HUES48 (cell line): Measurements from ENCODE around the gene PITPNM1.
A peak's percentile ranks its signal among the peaks of the same experiment; 100 is the strongest.
"Not testable (repeated sequence)": the region's sequence is repeated elsewhere in the genome, so short reads cannot be mapped to it uniquely, and the experiment has no call there.

ENCODE experiments used
- H3K27ac ChIP-seq: one replicate; pipeline ENCODE4 v1.7.0; 2013; ENCODE audit warnings: low read depth, low read length, inconsistent platforms
- H3K27me3 ChIP-seq: 2 replicates; pipeline ENCODE4 v1.6.1; 2013; ENCODE audit warnings: mild to moderate bottlenecking, low read length; ENCODE audit not compliant: control insufficient read depth, insufficient read depth
- H3K36me3 ChIP-seq: 2 replicates; pipeline ENCODE4 v1.6.1; 2013; ENCODE audit warnings: low read length; ENCODE audit not compliant: control insufficient read depth, insufficient read depth
- H3K4me1 ChIP-seq: 2 replicates; pipeline ENCODE4 v1.6.1; 2013; ENCODE audit warnings: mild to moderate bottlenecking, low read length; ENCODE audit not compliant: control insufficient read depth, insufficient read depth
- H3K4me3 ChIP-seq: 2 replicates; pipeline ENCODE4 v1.5.1; 2013; ENCODE audit warnings: mild to moderate bottlenecking, low read depth, low read length
- H3K9ac ChIP-seq: 2 replicates; pipeline ENCODE4 v1.6.1; 2013; ENCODE audit warnings: mild to moderate bottlenecking, low read depth, low read length, moderate library complexity
- H3K9me3 ChIP-seq: 2 replicates; pipeline ENCODE4 v1.6.1; 2013; ENCODE audit warnings: low read length; ENCODE audit not compliant: control insufficient read depth, insufficient read depth

PITPNM1 gene

GRCh38 chr11:67504950-67505581, at the start of gene PITPNM1:
PITPNM1 (minus strand) TSS chr11:67505363; CDS start chr11:67504180, 1,183 bp downstream.
- H3K9me3 ChIP-seq: no peaks in the 10 kb centered on the region
- H3K27me3 ChIP-seq: peaks cover 7% of the 10 kb centered on the region; the same call in 1 of the 2 replicates
- no peak within 1 kb of the TSS for H3K9ac ChIP-seq
- H3K27ac ChIP-seq: peak within 1 kb of the TSS; percentile 75
- H3K36me3 ChIP-seq: peaks cover 25% of the 10 kb centered on the region
- peaks cover 18% of the 10 kb centered on the region for H3K4me1 ChIP-seq
- H3K4me3 ChIP-seq: peak within 1 kb of the TSS; percentile 85

- not testable (repeated sequence) for H3K4me3 ChIP-seq, H3K9me3 ChIP-seq, H3K27me3 ChIP-seq, H3K9ac ChIP-seq, H3K4me1 ChIP-seq, H3K27ac ChIP-seq, H3K36me3 ChIP-seq
Measured at GRCh38 chr11:67551697-67552096, 46.5 kb upstream of the PITPNM1 start.

- H3K9me3 ChIP-seq: peaks cover 2% of the 10 kb centered on the region; the same call in 1 of the 2 replicates
- no peaks in the 10 kb centered on the region for H3K36me3 ChIP-seq
- H3K4me1 ChIP-seq: no peaks in the 10 kb centered on the region
- no peak overlapping the region for H3K27ac ChIP-seq
- H3K27me3 ChIP-seq: no peaks in the 10 kb centered on the region
- no peak overlapping the region for H3K9ac ChIP-seq
- H3K4me3 ChIP-seq: no peak overlapping the region
Measured at GRCh38 chr11:67551127-67551526, 46.0 kb upstream of the PITPNM1 start.

- Histone ChIP-seq H3K27ac (no peak overlapping the region), H3K36me3 (no peaks in the 10 kb centered on the region), H3K4me3 (no peak overlapping the region), H3K27me3 (no peaks in the 10 kb centered on the region), H3K4me1 (no peaks in the 10 kb centered on the region), H3K9ac (no peak overlapping the region), H3K9me3 (peaks cover 2% of the 10 kb centered on the region; the same call in 1 of the 2 replicates)
Measured at GRCh38 chr11:67548555-67549110, 43.5 kb upstream of the PITPNM1 start.

- not testable (repeated sequence) for H3K27ac ChIP-seq, H3K27me3 ChIP-seq
Measured at GRCh38 chr11:67548112-67548511, 42.9 kb upstream of the PITPNM1 start.

GRCh38 chr11:67545280-67545679, 40.1 kb upstream of the PITPNM1 start:
- Histone ChIP-seq H3K36me3 (no peaks in the 10 kb centered on the region), H3K27ac (no peak overlapping the region), H3K4me3 (no peak overlapping the region), H3K27me3 (no peaks in the 10 kb centered on the region), H3K9me3 (no peaks in the 10 kb centered on the region), H3K4me1 (no peaks in the 10 kb centered on the region), H3K9ac (no peak overlapping the region)

More at GRCh38 chr11:67548112-67548511, 42.9 kb upstream of the PITPNM1 start:
- H3K4me1 ChIP-seq, H3K36me3 ChIP-seq, H3K9me3 ChIP-seq, H3K4me3 ChIP-seq, H3K9ac ChIP-seq: not testable (repeated sequence)

- no peaks in the 10 kb centered on the region for H3K27me3 ChIP-seq
- no peaks in the 10 kb centered on the region for H3K36me3 ChIP-seq
- no peak overlapping the region for H3K27ac ChIP-seq
- no peaks in the 10 kb centered on the region for H3K4me1 ChIP-seq
- H3K4me3 ChIP-seq: no peak overlapping the region
- H3K9me3 ChIP-seq: no peaks in the 10 kb centered on the region
- H3K9ac ChIP-seq: no peak overlapping the region
Measured at GRCh38 chr11:67544616-67545242, 39.6 kb upstream of the PITPNM1 start.

GRCh38 chr11:67543585-67543984, 38.4 kb upstream of the PITPNM1 start:
- Histone ChIP-seq H3K27me3 (no peaks in the 10 kb centered on the region), H3K9me3 (no peaks in the 10 kb centered on the region), H3K27ac (no peak overlapping the region), H3K4me3 (no peak overlapping the region), H3K4me1 (no peaks in the 10 kb centered on the region), H3K36me3 (no peaks in the 10 kb centered on the region), H3K9ac (no peak overlapping the region)

- H3K27me3 ChIP-seq: no peaks in the 10 kb centered on the region
- H3K4me3 ChIP-seq: no peak overlapping the region
- H3K9ac ChIP-seq: no peak overlapping the region
- H3K27ac ChIP-seq: no peak overlapping the region
- no peaks in the 10 kb centered on the region for H3K4me1 ChIP-seq
- H3K36me3 ChIP-seq: no peaks in the 10 kb centered on the region
- no peaks in the 10 kb centered on the region for H3K9me3 ChIP-seq
Measured at GRCh38 chr11:67542971-67543370, 37.8 kb upstream of the PITPNM1 start.

- Histone ChIP-seq H3K4me1 (no peaks in the 10 kb centered on the region), H3K36me3 (no peaks in the 10 kb centered on the region), H3K27me3 (no peaks in the 10 kb centered on the region), H3K27ac (no peak overlapping the region), H3K9me3 (no peaks in the 10 kb centered on the region), H3K4me3 (no peak overlapping the region), H3K9ac (no peak overlapping the region)
Measured at GRCh38 chr11:67542169-67542568, 37.0 kb upstream of the PITPNM1 start.

GRCh38 chr11:67541198-67541597, 36.0 kb upstream of the PITPNM1 start:
- Histone ChIP-seq H3K27me3 (no peaks in the 10 kb centered on the region), H3K9ac (no peak overlapping the region), H3K9me3 (no peaks in the 10 kb centered on the region), H3K4me3 (no peak overlapping the region), H3K36me3 (no peaks in the 10 kb centered on the region), H3K4me1 (no peaks in the 10 kb centered on the region), H3K27ac (no peak overlapping the region)
